ENCODE measurements around the gene CD207.

DNA sequence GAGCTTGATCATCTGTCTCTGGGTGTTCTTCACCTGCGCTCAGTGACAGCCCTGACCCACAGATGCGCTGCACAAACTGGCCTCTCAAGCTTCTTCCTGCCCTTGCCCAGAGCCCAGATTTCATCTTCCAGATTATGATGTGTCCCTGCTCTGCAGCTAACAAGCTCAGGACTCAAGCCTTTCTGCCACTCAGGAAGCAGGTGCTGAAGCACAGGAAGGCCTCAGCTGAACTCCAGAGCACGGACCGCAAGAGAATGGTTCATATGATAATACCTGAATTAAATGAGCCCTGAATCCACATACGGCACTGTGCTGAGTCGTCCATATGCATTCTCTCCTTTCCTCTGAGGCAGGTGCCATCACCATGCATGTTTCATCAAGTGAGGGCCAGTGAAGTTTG, 3.8 kb downstream of the CD207 start:
- TF ChIP-seq, protein P1, sequence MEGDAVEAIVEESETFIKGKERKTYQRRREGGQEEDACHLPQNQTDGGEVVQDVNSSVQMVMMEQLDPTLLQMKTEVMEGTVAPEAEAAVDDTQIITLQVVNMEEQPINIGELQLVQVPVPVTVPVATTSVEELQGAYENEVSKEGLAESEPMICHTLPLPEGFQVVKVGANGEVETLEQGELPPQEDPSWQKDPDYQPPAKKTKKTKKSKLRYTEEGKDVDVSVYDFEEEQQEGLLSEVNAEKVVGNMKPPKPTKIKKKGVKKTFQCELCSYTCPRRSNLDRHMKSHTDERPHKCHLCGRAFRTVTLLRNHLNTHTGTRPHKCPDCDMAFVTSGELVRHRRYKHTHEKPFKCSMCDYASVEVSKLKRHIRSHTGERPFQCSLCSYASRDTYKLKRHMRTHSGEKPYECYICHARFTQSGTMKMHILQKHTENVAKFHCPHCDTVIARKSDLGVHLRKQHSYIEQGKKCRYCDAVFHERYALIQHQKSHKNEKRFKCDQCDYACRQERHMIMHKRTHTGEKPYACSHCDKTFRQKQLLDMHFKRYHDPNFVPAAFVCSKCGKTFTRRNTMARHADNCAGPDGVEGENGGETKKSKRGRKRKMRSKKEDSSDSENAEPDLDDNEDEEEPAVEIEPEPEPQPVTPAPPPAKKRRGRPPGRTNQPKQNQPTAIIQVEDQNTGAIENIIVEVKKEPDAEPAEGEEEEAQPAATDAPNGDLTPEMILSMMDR (IDR thresholded peaks at IDR 0.05), result no peak
- no peak for TF ChIP-seq POLR2AphosphoS5 (IDR thresholded peaks at IDR 0.05)

All from breast epithelium (tissue), 3 donors.